Stimulated activated CD4-positive, alpha-beta T cell treated with anti-CD3 and anti-CD28 coated beads, Interleukin-1b, Interleukin-23, amount 100 ng/mL, for 24 hours (primary cell): ENCODE results near the gene SYNPO2.
"Not testable (repeated sequence)": the region's sequence is repeated elsewhere in the genome, so short reads cannot be mapped to it uniquely, and the experiment has no call there.

ENCODE experiments used
- DNase-seq, 4 experiments: peaks; one replicate each; pipeline ENCODE4 v3.0.0-alpha.2; 2020; ENCODE audit warnings: low read depth in 4 of 4, low spot score in 1 of 4

The SYNPO2 gene

GRCh38 chr4:118888666-118889311 is at the start of gene SYNPO2:
SYNPO2 (plus strand) TSS chr4:118888854; CDS start chr4:118889037, 183 bp downstream.
- DNase-seq, result peak in 1 of 4 experiments; percentile 13

GRCh38 chr4:118839221-118839927 is 49.3 kb upstream of the SYNPO2 start:
- no peak for DNase-seq

- no peak for DNase-seq
Measured at GRCh38 chr4:118842055-118842454, 46.6 kb upstream of the SYNPO2 start.

GRCh38 chr4:118843237-118843636 is 45.4 kb upstream of the SYNPO2 start:
- no peak for DNase-seq

- no peak for DNase-seq
Measured at GRCh38 chr4:118845552-118846050, 43.1 kb upstream of the SYNPO2 start.

- DNase-seq, result no peak
Measured at GRCh38 chr4:118846979-118847378, 41.7 kb upstream of the SYNPO2 start.

- no peak for DNase-seq
Measured at GRCh38 chr4:118848242-118848641, 40.4 kb upstream of the SYNPO2 start.

- DNase-seq, result no peak
Measured at GRCh38 chr4:118848901-118849300, 39.8 kb upstream of the SYNPO2 start.

GRCh38 chr4:118849867-118850487 is 38.7 kb upstream of the SYNPO2 start:
- no peak for DNase-seq

- no peak for DNase-seq
Measured at GRCh38 chr4:118850488-118851173, 38.0 kb upstream of the SYNPO2 start.

GRCh38 chr4:118857760-118858159 is 30.9 kb upstream of the SYNPO2 start:
- no peak for DNase-seq

- no peak for DNase-seq
Measured at GRCh38 chr4:118858779-118859178, 29.9 kb upstream of the SYNPO2 start.

GRCh38 chr4:118865091-118865708 is 23.5 kb upstream of the SYNPO2 start:
- no peak for DNase-seq

- no peak for DNase-seq
Measured at GRCh38 chr4:118866442-118866841, 22.2 kb upstream of the SYNPO2 start.

- DNase-seq, result no peak
Measured at GRCh38 chr4:118867311-118868067, 21.2 kb upstream of the SYNPO2 start.

GRCh38 chr4:118869808-118870342 is 18.8 kb upstream of the SYNPO2 start:
- no peak for DNase-seq

GRCh38 chr4:118872181-118872580 is 16.5 kb upstream of the SYNPO2 start:
- DNase-seq, result no peak

GRCh38 chr4:118877797-118878196 is 10.9 kb upstream of the SYNPO2 start:
- no peak for DNase-seq

- not testable (repeated sequence) for DNase-seq
Measured at GRCh38 chr4:118878507-118878906, 10.1 kb upstream of the SYNPO2 start.

- DNase-seq, result no peak
Measured at GRCh38 chr4:118879409-118879808, 9.2 kb upstream of the SYNPO2 start.
